SK-N-SH treated with all-trans-retinoic acid at 6 μM for 48 hours (cell line): ENCODE measurements around the gene MYH11.

Source experiments
- ARNTL ChIP-seq: fragments of 450-650 bp; formaldehyde crosslinking; IDR thresholded peaks from 2 replicates; pipeline ENCODE4 v1.5.0; 2020; ENCODE audit warnings: low read depth, mild to moderate bottlenecking, moderate library complexity, borderline replicate concordance
- ZC3H10 ChIP-seq: fragments of 250-450 bp; sonication (Bioruptor Pico); IDR thresholded peaks from 2 replicates; pipeline ENCODE4 v1.5.1; 2021; ENCODE audit warnings: mild to moderate bottlenecking, moderate library complexity
- ZFP3 ChIP-seq: fragments of 250-450 bp; sonication (Bioruptor Pico); IDR thresholded peaks from 2 replicates; pipeline ENCODE4 v1.5.0; 2020; ENCODE audit warnings: mild to moderate bottlenecking, moderate library complexity
- ZFP30 ChIP-seq: fragments of 450-650 bp; formaldehyde crosslinking; IDR thresholded peaks from 2 replicates; pipeline ENCODE4 v1.5.0; 2022; ENCODE audit warnings: mild to moderate bottlenecking, moderate library complexity
- ZNF565 ChIP-seq: fragments of 450-650 bp; formaldehyde crosslinking; conservative IDR thresholded peaks from 2 replicates; pipeline ENCODE4 v1.5.0; 2020; ENCODE audit warnings: low read depth, mild to moderate bottlenecking, moderate library complexity
- ZNF8 ChIP-seq: fragments of 450-650 bp; formaldehyde crosslinking; IDR thresholded peaks from 2 replicates; pipeline ENCODE4 v1.5.0; 2020; ENCODE audit warnings: mild to moderate bottlenecking, moderate library complexity
- TF ChIP-seq, protein P1 (sequence below): fragments of 250-450 bp; sonication (Bioruptor Pico); IDR thresholded peaks from 2 replicates; pipeline ENCODE4 v1.8.0; 2021; ENCODE audit warnings: low read depth, mild to moderate bottlenecking, moderate library complexity, borderline replicate concordance
- TF ChIP-seq, protein P2 (sequence below): fragments of 250-450 bp; sonication (Bioruptor Pico); IDR thresholded peaks from 2 replicates; pipeline ENCODE4 v1.5.1; 2020; ENCODE audit warnings: low read depth, mild to moderate bottlenecking, moderate library complexity
- TF ChIP-seq, protein P3 (sequence below): fragments of 250-450 bp; sonication (Bioruptor Pico); IDR thresholded peaks from 2 replicates; pipeline ENCODE4 v1.8.0; 2020; ENCODE audit warnings: mild to moderate bottlenecking, moderate library complexity, borderline replicate concordance
- TF ChIP-seq, protein P4 (sequence below): fragments of 250-450 bp; sonication (Bioruptor Pico); IDR thresholded peaks from 2 replicates; pipeline ENCODE4 v1.5.1; 2021; ENCODE audit warnings: mild to moderate bottlenecking, moderate library complexity

DNA sequence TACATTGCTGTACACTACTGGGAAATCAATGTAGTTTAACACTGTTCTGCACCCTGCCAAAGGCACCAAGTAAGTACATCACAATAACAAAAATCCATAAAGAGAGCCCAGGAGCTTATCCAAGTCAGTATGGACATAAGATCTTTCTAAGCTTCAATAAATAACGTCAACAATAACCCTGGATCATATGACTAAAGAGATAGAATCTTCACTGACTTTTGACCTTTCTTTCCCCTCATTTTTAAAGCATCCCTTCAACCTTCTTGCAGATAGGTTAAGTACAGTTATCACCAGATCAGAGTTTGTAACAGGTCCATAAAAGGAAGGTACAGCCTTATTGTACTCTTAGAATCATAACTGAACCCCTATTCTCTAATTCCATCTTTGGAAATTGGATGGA is 29.2 kb upstream of the MYH11 start:
- TF ChIP-seq, protein P1, sequence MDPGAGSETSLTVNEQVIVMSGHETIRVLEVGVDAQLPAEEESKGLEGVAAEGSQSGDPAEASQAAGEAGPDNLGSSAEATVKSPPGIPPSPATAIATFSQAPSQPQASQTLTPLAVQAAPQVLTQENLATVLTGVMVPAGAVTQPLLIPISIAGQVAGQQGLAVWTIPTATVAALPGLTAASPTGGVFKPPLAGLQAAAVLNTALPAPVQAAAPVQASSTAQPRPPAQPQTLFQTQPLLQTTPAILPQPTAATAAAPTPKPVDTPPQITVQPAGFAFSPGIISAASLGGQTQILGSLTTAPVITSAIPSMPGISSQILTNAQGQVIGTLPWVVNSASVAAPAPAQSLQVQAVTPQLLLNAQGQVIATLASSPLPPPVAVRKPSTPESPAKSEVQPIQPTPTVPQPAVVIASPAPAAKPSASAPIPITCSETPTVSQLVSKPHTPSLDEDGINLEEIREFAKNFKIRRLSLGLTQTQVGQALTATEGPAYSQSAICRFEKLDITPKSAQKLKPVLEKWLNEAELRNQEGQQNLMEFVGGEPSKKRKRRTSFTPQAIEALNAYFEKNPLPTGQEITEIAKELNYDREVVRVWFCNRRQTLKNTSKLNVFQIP (CRISPR knock-in tag), result no peak
- TF ChIP-seq ZFP30 (CRISPR knock-in tag) (no peak), ZNF565 (CRISPR knock-in tag) (no peak), ZNF8 (no peak), ZC3H10 (CRISPR knock-in tag) (no peak), ZFP3 (no peak), ARNTL (no peak)
- TF ChIP-seq, protein P2, sequence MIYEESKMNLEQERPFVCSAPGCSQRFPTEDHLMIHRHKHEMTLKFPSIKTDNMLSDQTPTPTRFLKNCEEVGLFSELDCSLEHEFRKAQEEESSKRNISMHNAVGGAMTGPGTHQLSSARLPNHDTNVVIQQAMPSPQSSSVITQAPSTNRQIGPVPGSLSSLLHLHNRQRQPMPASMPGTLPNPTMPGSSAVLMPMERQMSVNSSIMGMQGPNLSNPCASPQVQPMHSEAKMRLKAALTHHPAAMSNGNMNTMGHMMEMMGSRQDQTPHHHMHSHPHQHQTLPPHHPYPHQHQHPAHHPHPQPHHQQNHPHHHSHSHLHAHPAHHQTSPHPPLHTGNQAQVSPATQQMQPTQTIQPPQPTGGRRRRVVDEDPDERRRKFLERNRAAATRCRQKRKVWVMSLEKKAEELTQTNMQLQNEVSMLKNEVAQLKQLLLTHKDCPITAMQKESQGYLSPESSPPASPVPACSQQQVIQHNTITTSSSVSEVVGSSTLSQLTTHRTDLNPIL, result no peak
- TF ChIP-seq, protein P3, sequence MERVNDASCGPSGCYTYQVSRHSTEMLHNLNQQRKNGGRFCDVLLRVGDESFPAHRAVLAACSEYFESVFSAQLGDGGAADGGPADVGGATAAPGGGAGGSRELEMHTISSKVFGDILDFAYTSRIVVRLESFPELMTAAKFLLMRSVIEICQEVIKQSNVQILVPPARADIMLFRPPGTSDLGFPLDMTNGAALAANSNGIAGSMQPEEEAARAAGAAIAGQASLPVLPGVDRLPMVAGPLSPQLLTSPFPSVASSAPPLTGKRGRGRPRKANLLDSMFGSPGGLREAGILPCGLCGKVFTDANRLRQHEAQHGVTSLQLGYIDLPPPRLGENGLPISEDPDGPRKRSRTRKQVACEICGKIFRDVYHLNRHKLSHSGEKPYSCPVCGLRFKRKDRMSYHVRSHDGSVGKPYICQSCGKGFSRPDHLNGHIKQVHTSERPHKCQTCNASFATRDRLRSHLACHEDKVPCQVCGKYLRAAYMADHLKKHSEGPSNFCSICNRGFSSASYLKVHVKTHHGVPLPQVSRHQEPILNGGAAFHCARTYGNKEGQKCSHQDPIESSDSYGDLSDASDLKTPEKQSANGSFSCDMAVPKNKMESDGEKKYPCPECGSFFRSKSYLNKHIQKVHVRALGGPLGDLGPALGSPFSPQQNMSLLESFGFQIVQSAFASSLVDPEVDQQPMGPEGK (CRISPR knock-in tag), result no peak
- TF ChIP-seq, protein P4, sequence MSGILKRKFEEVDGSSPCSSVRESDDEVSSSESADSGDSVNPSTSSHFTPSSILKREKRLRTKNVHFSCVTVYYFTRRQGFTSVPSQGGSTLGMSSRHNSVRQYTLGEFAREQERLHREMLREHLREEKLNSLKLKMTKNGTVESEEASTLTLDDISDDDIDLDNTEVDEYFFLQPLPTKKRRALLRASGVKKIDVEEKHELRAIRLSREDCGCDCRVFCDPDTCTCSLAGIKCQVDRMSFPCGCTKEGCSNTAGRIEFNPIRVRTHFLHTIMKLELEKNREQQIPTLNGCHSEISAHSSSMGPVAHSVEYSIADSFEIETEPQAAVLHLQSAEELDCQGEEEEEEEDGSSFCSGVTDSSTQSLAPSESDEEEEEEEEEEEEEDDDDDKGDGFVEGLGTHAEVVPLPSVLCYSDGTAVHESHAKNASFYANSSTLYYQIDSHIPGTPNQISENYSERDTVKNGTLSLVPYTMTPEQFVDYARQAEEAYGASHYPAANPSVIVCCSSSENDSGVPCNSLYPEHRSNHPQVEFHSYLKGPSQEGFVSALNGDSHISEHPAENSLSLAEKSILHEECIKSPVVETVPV, result no peak
